SU-DHL-6 (cell line): ENCODE data around the gene CNNM1.

ENCODE experiments used
- H2AFZ ChIP-seq: fragments of 200-600 bp; sonication (generic); 2 replicates; pipeline ENCODE4 v1.6.1; 2014; ENCODE audit warnings: low read depth, mild to moderate bottlenecking, moderate library complexity, mixed read lengths, antibody characterized with exemption, low read length; ENCODE audit not compliant: severe bottlenecking
- H3F3A ChIP-seq: fragments of 200-600 bp; shearing (Covaris generic); 2 replicates; pipeline ENCODE4 v1.6.0; 2016; ENCODE audit warnings: antibody characterized with exemption, mild to moderate bottlenecking; ENCODE audit not compliant: insufficient read depth
- H3K27ac ChIP-seq: fragments of 200-600 bp; sonication (generic); 2 replicates; pipeline ENCODE4 v1.5.1; 2016; ENCODE audit warnings: low read depth, mild to moderate bottlenecking, low read length, moderate library complexity, mixed read lengths
- H3K27me3 ChIP-seq: fragments of 200-600 bp; sonication (generic), shearing (Covaris generic); 2 replicates; pipeline ENCODE4 v1.6.0; 2014; ENCODE audit warnings: mild to moderate bottlenecking, low read length
- H3K36me3 ChIP-seq: fragments of 200-600 bp; sonication (generic); 2 replicates; pipeline ENCODE4 v1.6.1; 2014; ENCODE audit warnings: mild to moderate bottlenecking, low read length, mixed read lengths
- H3K4me2 ChIP-seq: fragments of 300-600, 200-600 bp; shearing (Covaris generic), sonication (generic); 2 replicates; pipeline ENCODE4 v1.6.0; 2014; ENCODE audit warnings: low read length, low read depth, mild to moderate bottlenecking; ENCODE audit not compliant: poor library complexity, severe bottlenecking
- H3K4me3 ChIP-seq: fragments of 200-600 bp; sonication (generic); 2 replicates; pipeline ENCODE4 v1.5.1; 2014; ENCODE audit warnings: antibody characterized with exemption, low read length, mild to moderate bottlenecking, mixed read lengths; ENCODE audit not compliant: insufficient read depth, poor library complexity, severe bottlenecking
- H3K79me2 ChIP-seq: fragments of 200-600 bp; sonication (generic); 2 replicates; pipeline ENCODE4 v1.6.1; 2014; ENCODE audit warnings: mild to moderate bottlenecking, low read length, moderate library complexity; ENCODE audit not compliant: insufficient read depth
- H3K9ac ChIP-seq: fragments of 200-600 bp; sonication (generic); 2 replicates; pipeline ENCODE4 v1.7.0; 2014; ENCODE audit warnings: mild to moderate bottlenecking, low read length
- H3K9me2 ChIP-seq: fragments of 200-600 bp; sonication (generic); replicated peaks from 2 replicates; pipeline ENCODE4 v1.6.1; 2014; ENCODE audit warnings: low read length; ENCODE audit not compliant: insufficient read depth
- H3K9me3 ChIP-seq: fragments of 200-600 bp; sonication (generic); 2 replicates; pipeline ENCODE4 v1.6.1; 2014; ENCODE audit warnings: low read length, mixed read lengths; ENCODE audit not compliant: insufficient read depth
- H4K20me1 ChIP-seq: fragments of 200-600 bp; sonication (generic); 2 replicates; pipeline ENCODE4 v1.6.1; 2014; ENCODE audit warnings: low read depth, mild to moderate bottlenecking, antibody characterized with exemption, low read length, moderate library complexity, mixed read lengths
- CTCF ChIP-seq: fragments of 200-600 bp; sonication (generic); IDR thresholded peaks from one replicate; pipeline ENCODE4 v1.5.1; 2017; ENCODE audit warnings: antibody characterized with exemption, mild to moderate bottlenecking, low read length, moderate library complexity; ENCODE audit not compliant: insufficient read depth, poor library complexity, severe bottlenecking
- EZH2phosphoT487 ChIP-seq: fragments of 200-600 bp; sonication (generic), shearing (Covaris generic); conservative IDR thresholded peaks from 2 replicates; pipeline ENCODE4 v1.6.1; 2018; ENCODE audit warnings: mild to moderate bottlenecking, antibody characterized with exemption, low read length, moderate library complexity, mixed read lengths

The CNNM1 gene

GRCh38 chr10:99375426-99375825 is 46.3 kb downstream of the CNNM1 start:
- TF ChIP-seq EZH2phosphoT487 (no peak), CTCF (no peak)

GRCh38 chr10:99382176-99382575 is 53.0 kb downstream of the CNNM1 start:
- H3K4me2 ChIP-seq: no peak overlapping the region
- H3K36me3 ChIP-seq: no peaks in the 10 kb centered on the region
- H3F3A ChIP-seq: no peaks in the 10 kb centered on the region
- H3K27ac ChIP-seq: no peak overlapping the region
- no peaks in the 10 kb centered on the region for H3K9me2 ChIP-seq
- H4K20me1 ChIP-seq: no peaks in the 10 kb centered on the region
- no peak overlapping the region for H2AFZ ChIP-seq
- H3K9me3 ChIP-seq: no peaks in the 10 kb centered on the region
- H3K79me2 ChIP-seq: no peaks in the 10 kb centered on the region
- H3K4me3 ChIP-seq: no peak overlapping the region
- H3K27me3 ChIP-seq: no peaks in the 10 kb centered on the region
- no peak overlapping the region for H3K9ac ChIP-seq
- TF ChIP-seq CTCF (no peak), EZH2phosphoT487 (no peak)

More at GRCh38 chr10:99375426-99375825, 46.3 kb downstream of the CNNM1 start:
- H3K27ac ChIP-seq: no peak overlapping the region
- H3K9ac ChIP-seq: no peak overlapping the region
- H3K9me2 ChIP-seq: no peaks in the 10 kb centered on the region
- no peak overlapping the region for H3K4me3 ChIP-seq
- no peak overlapping the region for H2AFZ ChIP-seq
- no peaks in the 10 kb centered on the region for H4K20me1 ChIP-seq
- no peaks in the 10 kb centered on the region for H3K9me3 ChIP-seq
- H3K79me2 ChIP-seq: no peaks in the 10 kb centered on the region
- H3K4me2 ChIP-seq: no peak overlapping the region
- no peaks in the 10 kb centered on the region for H3K36me3 ChIP-seq
- H3K27me3 ChIP-seq: no peaks in the 10 kb centered on the region
- H3F3A ChIP-seq: no peaks in the 10 kb centered on the region

GRCh38 chr10:99387071-99387470 is 57.9 kb downstream of the CNNM1 start:
- Histone ChIP-seq H3K4me2 (no peak overlapping the region), H3K4me3 (no peak overlapping the region), H3K27ac (no peak overlapping the region), H3K79me2 (no peaks in the 10 kb centered on the region), H3K9me3 (no peaks in the 10 kb centered on the region), H3K9ac (no peak overlapping the region), H3K27me3 (no peaks in the 10 kb centered on the region), H3K36me3 (no peaks in the 10 kb centered on the region), H3F3A (no peaks in the 10 kb centered on the region), H4K20me1 (no peaks in the 10 kb centered on the region), H3K9me2 (no peaks in the 10 kb centered on the region), H2AFZ (no peak overlapping the region)
- TF ChIP-seq CTCF (no peak), EZH2phosphoT487 (no peak)

GRCh38 chr10:99387541-99387940 is 58.4 kb downstream of the CNNM1 start:
- no peaks in the 10 kb centered on the region for H3K27me3 ChIP-seq
- H3K79me2 ChIP-seq: no peaks in the 10 kb centered on the region
- no peak overlapping the region for H2AFZ ChIP-seq
- no peaks in the 10 kb centered on the region for H4K20me1 ChIP-seq
- no peaks in the 10 kb centered on the region for H3K9me2 ChIP-seq
- no peaks in the 10 kb centered on the region for H3F3A ChIP-seq
- H3K27ac ChIP-seq: no peak overlapping the region
- no peak overlapping the region for H3K4me3 ChIP-seq
- H3K36me3 ChIP-seq: no peaks in the 10 kb centered on the region
- no peak for TF ChIP-seq EZH2phosphoT487
- no peak for TF ChIP-seq CTCF
- H3K4me2 ChIP-seq: no peak overlapping the region
- no peak overlapping the region for H3K9ac ChIP-seq
- no peaks in the 10 kb centered on the region for H3K9me3 ChIP-seq
